GM12878 (cell line): ENCODE data around the gene PDE7B. TPM values are rescaled to one million over a fixed set of nuclear protein-coding genes. Genes with fewer than 3 reads are reported as not detected.

Source experiments
- CBX5 ChIP-seq: sonication (generic); IDR thresholded peaks from 2 replicates; pipeline ENCODE4 v1.6.1; 2016; ENCODE audit warnings: low read depth, moderate library complexity, mild to moderate bottlenecking, inconsistent platforms
- KDM1A ChIP-seq: fragments of 200-600 bp; sonication (generic); IDR thresholded peaks from 2 replicates; pipeline ENCODE4 v1.6.1; 2016; ENCODE audit warnings: borderline replicate concordance
- MEF2B ChIP-seq: fragments of 450-650 bp; IDR thresholded peaks from 2 replicates; pipeline ENCODE4 v1.6.1; 2018; ENCODE audit warnings: mild to moderate bottlenecking, moderate library complexity; ENCODE audit not compliant: partially characterized antibody, poor library complexity, severe bottlenecking
- MTA2 ChIP-seq: fragments of 450-650 bp; IDR thresholded peaks from 2 replicates; pipeline ENCODE4 v1.6.1; 2016; ENCODE audit warnings: low read depth, mild to moderate bottlenecking, moderate library complexity
- MXI1 ChIP-seq: fragments of 150-350 bp; IDR thresholded peaks from 2 replicates; pipeline ENCODE4 v1.6.1; 2011; ENCODE audit warnings: low read depth, mild to moderate bottlenecking, inconsistent platforms, low read length, improper control_type of control experiment
- NR2F1 ChIP-seq: fragments of 450-650 bp; conservative IDR thresholded peaks from 2 replicates; pipeline ENCODE4 v1.6.1; 2017; ENCODE audit warnings: mild to moderate bottlenecking
- RB1 ChIP-seq: fragments of 450-650 bp; formaldehyde crosslinking; IDR thresholded peaks from 2 replicates; pipeline ENCODE4 v1.6.1; 2017; ENCODE audit warnings: mild to moderate bottlenecking, borderline replicate concordance
- RELA ChIP-seq: fragments of 450-650 bp; IDR thresholded peaks from 2 replicates; pipeline ENCODE4 v1.8.0; 2014; ENCODE audit warnings: borderline replicate concordance; ENCODE audit not compliant: partially characterized antibody
- TARDBP ChIP-seq: IDR thresholded peaks from 2 replicates; pipeline ENCODE4 v1.6.1; 2016; ENCODE audit warnings: borderline replicate concordance
- TCF3 ChIP-seq: IDR thresholded peaks from 2 replicates; pipeline ENCODE4 v1.6.1; 2012; ENCODE audit warnings: low read depth, mild to moderate bottlenecking, low read length, borderline replicate concordance; ENCODE audit not compliant: insufficient read depth
- polyA plus RNA-seq, 11 experiments: library from polyadenylated mRNA; depleted of rRNA in 4 of 11; unstranded in 6 of 11; stranded (reverse) in 5 of 11; fragments of >200 nt; fragmentation: Nextera tagmentation in 4 of 11; fragmentation: Illumina TruSeq in 1 of 11; extraction: Ambion mirVana in 4 of 11; extraction: Trizol in 1 of 11; gene quantifications; 1 replicate in 1 of 11; 2 replicates in 10 of 11; pipeline versions ENCODE4 v1.2.1 to v1.2.3, GENCODE V29; 2011 to 2016; ENCODE audit warnings: inconsistent platforms in 2 of 11, missing spikeins in 2 of 11, low read depth in 1 of 11
- total RNA-seq, 4 experiments: library from RNA; depleted of rRNA in 3 of 4; stranded (reverse); fragments of >200 nt in 3 of 4; fragmentation: Illumina TruSeq in 1 of 4; extraction: Trizol in 1 of 4; gene quantifications; 2 replicates each; pipeline versions ENCODE4 v1.2.1 to v1.2.3, GENCODE V29; 2013 to 2021
- TF ChIP-seq, protein P1 (sequence below): fragments of 450-650 bp; formaldehyde crosslinking; IDR thresholded peaks from 2 replicates; pipeline ENCODE4 v1.5.0; 2022; ENCODE audit warnings: mild to moderate bottlenecking, missing genetic modification characterization
- TF ChIP-seq, protein P2 (sequence below): IDR thresholded peaks from 2 replicates; pipeline ENCODE4 v1.6.1; 2011; ENCODE audit warnings: low read depth, mild to moderate bottlenecking, low read length, moderate library complexity, borderline replicate concordance; ENCODE audit errors: extremely low read depth

PDE7B gene
- total and polyA plus RNA-seq, 10 of the 15 experiments (the other 5 are each of a cell fraction or from before 2014, with no cell fraction given), result not detected

DNA sequence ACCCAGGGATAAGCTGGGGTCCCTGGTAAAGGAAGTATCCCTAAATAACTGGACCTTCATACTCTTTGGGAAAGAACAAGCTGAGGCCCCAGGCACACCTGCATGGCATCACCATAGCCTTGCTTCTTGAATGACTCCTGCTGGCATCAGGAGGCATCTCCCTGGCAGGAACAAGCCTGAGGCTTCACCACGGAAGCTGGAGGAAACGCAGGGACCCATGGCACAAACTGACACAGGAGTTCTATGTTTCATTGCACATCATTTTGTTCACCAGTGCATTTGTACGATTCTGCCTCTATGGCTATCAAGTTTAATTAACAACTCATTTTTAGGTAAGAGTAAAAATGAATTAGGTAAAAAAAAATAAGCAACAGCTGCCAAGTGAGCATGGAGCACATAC, 619 bp upstream of the PDE7B start (continued):
- TF ChIP-seq RELA (no peak), KDM1A (no peak), CBX5 (no peak), MXI1 (no peak), TCF3 (no peak), TARDBP (no peak), MEF2B (no peak), MTA2 (no peak), RB1 (no peak), NR2F1 (no peak)
- TF ChIP-seq, protein P1, sequence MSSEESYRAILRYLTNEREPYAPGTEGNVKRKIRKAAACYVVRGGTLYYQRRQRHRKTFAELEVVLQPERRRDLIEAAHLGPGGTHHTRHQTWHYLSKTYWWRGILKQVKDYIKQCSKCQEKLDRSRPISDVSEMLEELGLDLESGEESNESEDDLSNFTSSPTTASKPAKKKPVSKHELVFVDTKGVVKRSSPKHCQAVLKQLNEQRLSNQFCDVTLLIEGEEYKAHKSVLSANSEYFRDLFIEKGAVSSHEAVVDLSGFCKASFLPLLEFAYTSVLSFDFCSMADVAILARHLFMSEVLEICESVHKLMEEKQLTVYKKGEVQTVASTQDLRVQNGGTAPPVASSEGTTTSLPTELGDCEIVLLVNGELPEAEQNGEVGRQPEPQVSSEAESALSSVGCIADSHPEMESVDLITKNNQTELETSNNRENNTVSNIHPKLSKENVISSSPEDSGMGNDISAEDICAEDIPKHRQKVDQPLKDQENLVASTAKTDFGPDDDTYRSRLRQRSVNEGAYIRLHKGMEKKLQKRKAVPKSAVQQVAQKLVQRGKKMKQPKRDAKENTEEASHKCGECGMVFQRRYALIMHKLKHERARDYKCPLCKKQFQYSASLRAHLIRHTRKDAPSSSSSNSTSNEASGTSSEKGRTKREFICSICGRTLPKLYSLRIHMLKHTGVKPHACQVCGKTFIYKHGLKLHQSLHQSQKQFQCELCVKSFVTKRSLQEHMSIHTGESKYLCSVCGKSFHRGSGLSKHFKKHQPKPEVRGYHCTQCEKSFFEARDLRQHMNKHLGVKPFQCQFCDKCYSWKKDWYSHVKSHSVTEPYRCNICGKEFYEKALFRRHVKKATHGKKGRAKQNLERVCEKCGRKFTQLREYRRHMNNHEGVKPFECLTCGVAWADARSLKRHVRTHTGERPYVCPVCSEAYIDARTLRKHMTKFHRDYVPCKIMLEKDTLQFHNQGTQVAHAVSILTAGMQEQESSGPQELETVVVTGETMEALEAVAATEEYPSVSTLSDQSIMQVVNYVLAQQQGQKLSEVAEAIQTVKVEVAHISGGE (CRISPR knock-in tag), result no peak
- TF ChIP-seq, protein P2, sequence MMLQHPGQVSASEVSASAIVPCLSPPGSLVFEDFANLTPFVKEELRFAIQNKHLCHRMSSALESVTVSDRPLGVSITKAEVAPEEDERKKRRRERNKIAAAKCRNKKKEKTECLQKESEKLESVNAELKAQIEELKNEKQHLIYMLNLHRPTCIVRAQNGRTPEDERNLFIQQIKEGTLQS, result no peak
